Measurements from ENCODE around the gene CNBP. TPM values are rescaled to one million over a fixed set of nuclear protein-coding genes. Genes with fewer than 3 reads are reported as not detected.

The CNBP gene
- total RNA-seq = 490 TPM
- long read RNA-seq, transcript CNBP-201 (5 exons, 1,664 nt) = major isoform, 354 of 807 reads
- long read RNA-seq, transcript CNBP-207 (5 exons, 1,626 nt) = minor isoform, 220 of 807 reads
- long read RNA-seq, transcript CNBP-208 (5 exons, 1,549 nt) = minor isoform, 13 of 807 reads
- long read RNA-seq, transcript CNBP-204 (5 exons, 1,641 nt) = minor isoform, 87 of 807 reads
- long read RNA-seq, partial matches to known transcripts = 10 of 807 reads
- long read RNA-seq, other reads (novel, unspliced or antisense) = 111 of 807 reads

DNA sequence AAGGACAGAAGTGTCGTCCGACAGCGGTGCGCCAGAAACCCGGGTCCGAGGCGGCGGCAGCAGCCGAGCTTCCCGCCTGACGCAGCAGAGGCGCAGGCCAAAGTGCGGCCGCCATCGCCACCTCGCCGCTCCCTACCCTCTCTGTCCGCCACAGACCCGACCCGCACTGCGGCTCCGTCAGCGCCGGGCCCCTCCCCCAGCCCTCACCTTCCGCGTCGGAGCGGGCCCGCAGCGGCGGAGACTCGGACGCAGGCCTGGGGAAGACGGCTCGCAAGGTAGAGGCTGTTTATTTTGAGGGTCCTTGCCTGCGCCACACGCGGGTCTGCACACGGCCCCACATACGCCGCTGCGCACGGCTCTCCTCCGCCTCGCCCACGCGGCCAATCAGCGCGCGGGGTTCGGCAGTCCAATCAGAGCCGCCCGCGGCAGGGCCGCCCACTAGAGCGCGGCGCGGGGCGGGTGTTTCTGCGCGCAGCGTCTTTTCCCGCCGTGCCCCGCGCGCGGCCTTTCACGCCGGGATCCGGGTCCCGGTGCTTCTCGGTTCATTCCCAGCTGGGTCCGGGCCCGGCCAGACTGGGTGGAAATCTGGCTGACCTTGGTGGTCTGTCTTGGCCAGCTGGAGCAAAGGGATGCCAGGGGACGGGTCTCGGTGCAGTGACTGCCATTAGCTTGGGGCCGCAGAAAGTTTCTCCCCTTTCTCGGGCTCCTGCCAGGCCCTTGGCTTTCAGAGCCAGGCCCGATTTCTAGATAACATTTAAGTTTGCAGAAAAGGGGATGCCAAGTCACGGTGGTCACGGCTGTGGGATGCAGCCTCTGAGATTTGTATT is at the start of gene CNBP:
Gene CNBP (minus strand): TSS at position 328 of the 827 bp plus-strand sequence. CDS start 12,139 bp downstream, outside the sequence.
- Histone ChIP-seq H3K27ac (replicated peaks) (peak within 1 kb of the TSS; percentile 100), H3K4me3 (peak within 1 kb of the TSS; percentile 99), H3K4me1 (peaks cover 79% of the 10 kb centered on the region), H3K27me3 (ENCODE audit: low read depth) (no peaks in the 10 kb centered on the region), H3K36me3 (peaks cover 7% of the 10 kb centered on the region), H3K9me3 (replicated peaks) (no peaks in the 10 kb centered on the region)
- TF ChIP-seq, protein P1, sequence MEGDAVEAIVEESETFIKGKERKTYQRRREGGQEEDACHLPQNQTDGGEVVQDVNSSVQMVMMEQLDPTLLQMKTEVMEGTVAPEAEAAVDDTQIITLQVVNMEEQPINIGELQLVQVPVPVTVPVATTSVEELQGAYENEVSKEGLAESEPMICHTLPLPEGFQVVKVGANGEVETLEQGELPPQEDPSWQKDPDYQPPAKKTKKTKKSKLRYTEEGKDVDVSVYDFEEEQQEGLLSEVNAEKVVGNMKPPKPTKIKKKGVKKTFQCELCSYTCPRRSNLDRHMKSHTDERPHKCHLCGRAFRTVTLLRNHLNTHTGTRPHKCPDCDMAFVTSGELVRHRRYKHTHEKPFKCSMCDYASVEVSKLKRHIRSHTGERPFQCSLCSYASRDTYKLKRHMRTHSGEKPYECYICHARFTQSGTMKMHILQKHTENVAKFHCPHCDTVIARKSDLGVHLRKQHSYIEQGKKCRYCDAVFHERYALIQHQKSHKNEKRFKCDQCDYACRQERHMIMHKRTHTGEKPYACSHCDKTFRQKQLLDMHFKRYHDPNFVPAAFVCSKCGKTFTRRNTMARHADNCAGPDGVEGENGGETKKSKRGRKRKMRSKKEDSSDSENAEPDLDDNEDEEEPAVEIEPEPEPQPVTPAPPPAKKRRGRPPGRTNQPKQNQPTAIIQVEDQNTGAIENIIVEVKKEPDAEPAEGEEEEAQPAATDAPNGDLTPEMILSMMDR (IDR thresholded peaks at IDR 0.05; ENCODE audit: borderline replicate concordance) = no peak
- intact Hi-C loops (cut with micrococcal nuclease) = no loop called here
- peak; percentile 95 for DNase-seq

DNA sequence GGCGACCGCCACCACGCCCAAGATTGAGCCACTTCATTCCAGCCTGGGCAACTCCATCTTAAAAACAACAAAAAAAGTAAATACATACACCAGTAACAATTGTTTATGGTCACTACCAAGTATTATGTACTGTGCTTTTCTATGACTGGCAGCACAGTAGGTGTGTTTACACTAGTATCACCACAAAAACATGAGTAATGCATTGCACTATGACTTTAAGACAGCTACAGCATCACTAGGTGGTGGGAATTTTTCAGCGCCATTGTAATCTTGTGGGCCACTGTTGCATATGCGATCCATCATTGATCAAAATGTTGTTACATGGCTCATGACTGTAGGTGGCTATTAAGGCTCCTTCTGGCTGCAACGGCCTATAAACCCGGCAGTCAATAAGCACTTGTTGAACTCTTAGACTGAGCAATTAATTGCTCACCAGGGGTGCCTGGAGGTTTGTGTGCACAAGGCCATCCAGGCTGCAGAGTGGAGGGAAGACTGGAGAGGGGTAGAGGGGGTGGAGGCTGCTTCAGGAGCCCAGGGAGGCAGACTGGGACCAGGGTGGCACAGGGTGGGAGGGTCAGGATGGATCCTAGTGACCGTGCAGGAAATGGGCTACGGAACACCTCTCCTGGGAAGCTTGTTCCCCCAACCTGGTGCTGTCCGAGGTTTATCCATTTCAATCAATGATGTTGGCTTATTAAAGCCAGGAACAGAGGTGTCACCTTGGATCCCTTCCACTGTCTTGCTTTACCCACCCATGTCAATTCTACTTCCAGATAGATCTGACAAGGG is 47.8 kb upstream of the CNBP start:
- Histone ChIP-seq H3K36me3 (no peaks in the 10 kb centered on the region), H3K27me3 (ENCODE audit: low read depth) (no peaks in the 10 kb centered on the region), H3K4me3 (no peak overlapping the region), H3K27ac (replicated peaks) (peak overlapping the region; percentile 39), H3K9me3 (replicated peaks) (no peaks in the 10 kb centered on the region), H3K4me1 (peaks cover 35% of the 10 kb centered on the region)
- TF ChIP-seq, protein P1 (IDR thresholded peaks at IDR 0.05; ENCODE audit: borderline replicate concordance) = no peak
- DNase-seq = no peak
- intact Hi-C loops (cut with micrococcal nuclease) = no loop called here

DNA sequence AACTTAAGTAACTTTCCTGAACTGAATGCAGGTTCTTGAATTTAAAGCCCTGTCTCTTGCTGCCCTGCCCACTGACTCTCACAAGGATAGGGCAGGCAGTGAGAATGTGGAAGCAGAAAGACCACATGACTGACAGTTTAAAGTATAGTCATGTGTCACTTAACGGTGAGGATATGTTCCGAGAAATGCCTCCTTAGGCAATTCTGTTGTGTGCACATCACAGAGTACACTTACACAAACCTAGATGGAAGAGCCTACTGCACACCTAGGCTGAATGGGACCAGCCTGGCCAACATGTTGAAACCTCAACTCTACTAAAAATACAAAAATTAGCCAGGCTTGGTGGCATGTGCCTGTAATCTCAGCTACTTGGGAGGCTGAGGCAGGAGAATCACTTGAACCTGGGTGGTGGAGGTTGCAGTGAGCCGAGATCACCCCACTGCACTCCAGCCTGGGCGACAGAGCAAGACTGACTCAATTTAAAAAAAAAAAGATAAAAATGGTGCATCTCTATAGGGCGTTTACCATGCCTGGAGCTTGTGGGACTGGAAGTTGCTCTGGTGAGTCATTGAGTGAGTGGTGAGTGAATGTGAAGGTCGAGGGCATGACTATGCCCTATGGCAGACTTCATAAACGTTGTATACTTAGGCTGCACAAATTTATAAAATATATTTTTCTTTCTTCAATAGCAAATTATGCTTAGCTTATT is 46.8 kb upstream of the CNBP start:
- Histone ChIP-seq H3K4me1 (peaks cover 45% of the 10 kb centered on the region), H3K4me3 (no peak overlapping the region)

DNA sequence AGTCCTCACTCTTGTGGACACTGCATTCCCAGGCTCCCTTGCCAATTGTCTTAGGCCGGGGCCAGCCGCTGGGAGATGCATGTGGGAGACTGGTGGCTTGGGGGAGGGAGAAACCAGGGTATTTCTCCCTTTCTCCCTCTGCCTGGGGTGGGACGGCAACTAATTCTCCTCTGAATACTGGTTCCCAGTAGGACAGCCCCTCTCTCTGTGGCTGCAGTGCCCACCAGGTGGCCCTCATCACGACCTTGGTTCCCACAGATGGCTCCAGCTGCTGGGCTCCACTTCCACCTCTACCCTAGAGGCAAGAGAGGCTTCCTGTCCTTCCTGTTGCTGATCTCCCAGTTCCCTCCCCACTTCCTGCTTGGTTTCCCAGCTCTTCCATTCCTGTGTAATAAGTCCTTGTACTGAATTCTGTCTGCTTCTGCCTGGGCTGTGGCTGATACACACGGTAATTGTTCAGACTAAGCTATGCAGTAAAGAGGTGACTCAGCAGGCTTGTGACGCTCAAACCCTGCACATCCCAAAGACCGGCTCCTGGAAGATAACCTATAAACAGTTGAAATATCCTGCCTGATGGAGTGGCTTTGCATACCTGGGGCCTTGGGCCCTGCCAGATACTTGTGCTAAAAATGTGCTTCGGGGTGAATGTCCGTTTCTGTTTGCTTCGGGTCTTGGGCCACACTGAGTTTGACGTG is 45.3 kb upstream of the CNBP start:
- intact Hi-C loops (cut with micrococcal nuclease) = no loop called here
- DNase-seq = peak; percentile 33
- Histone ChIP-seq H3K4me3 (no peak overlapping the region), H3K36me3 (no peaks in the 10 kb centered on the region), H3K27me3 (ENCODE audit: low read depth) (no peaks in the 10 kb centered on the region), H3K27ac (replicated peaks) (peak overlapping the region; percentile 93), H3K9me3 (replicated peaks) (no peaks in the 10 kb centered on the region), H3K4me1 (peaks cover 58% of the 10 kb centered on the region)
- TF ChIP-seq, protein P1 (IDR thresholded peaks at IDR 0.05; ENCODE audit: borderline replicate concordance) = peak; percentile 25

More for the DNA sequence above, 46.8 kb upstream of the CNBP start:
- Histone ChIP-seq H3K36me3 (no peaks in the 10 kb centered on the region), H3K27ac (replicated peaks) (peak overlapping the region; percentile 39), H3K27me3 (ENCODE audit: low read depth) (no peaks in the 10 kb centered on the region), H3K9me3 (replicated peaks) (no peaks in the 10 kb centered on the region)
- intact Hi-C loops (cut with micrococcal nuclease) = no loop called here
- DNase-seq = no peak
- TF ChIP-seq, protein P1 (IDR thresholded peaks at IDR 0.05; ENCODE audit: borderline replicate concordance) = no peak

All from left ventricle myocardium inferior (tissue), 1 donor.